Neural cell (in vitro differentiated cells): Measurements from ENCODE around the gene TMEM92. TPM values are rescaled to one million over a fixed set of nuclear protein-coding genes. Genes with fewer than 3 reads are reported as not detected.

Experiments used
- H2AFZ ChIP-seq: fragments of 200-600, 300-800 bp; sonication (generic), shearing (Covaris generic); 2 replicates; pipeline ENCODE4 v1.6.0; 2014; ENCODE audit warnings: low read depth, mild to moderate bottlenecking, antibody characterized with exemption, low read length, moderate library complexity
- H3F3A ChIP-seq: fragments of 200-600 bp; shearing (Covaris generic); 2 replicates; pipeline ENCODE4 v1.6.1; 2016; ENCODE audit warnings: mild to moderate bottlenecking, moderate library complexity, mixed read lengths, antibody characterized with exemption, low read length; ENCODE audit not compliant: insufficient read depth, poor library complexity, severe bottlenecking
- H3K27ac ChIP-seq: fragments of 200-600, 300-800 bp; sonication (generic), shearing (Covaris generic); 2 replicates; pipeline ENCODE4 v1.5.1; 2014; ENCODE audit warnings: mild to moderate bottlenecking, low read length, moderate library complexity
- H3K27me3 ChIP-seq: fragments of 300-800, 200-600 bp; sonication (generic), shearing (Covaris generic); 2 replicates; pipeline ENCODE4 v1.6.0; 2014; ENCODE audit warnings: mild to moderate bottlenecking, low read depth, low read length, moderate library complexity; ENCODE audit not compliant: insufficient read depth
- H3K36me3 ChIP-seq: fragments of 300-800, 200-600 bp; sonication (generic), shearing (Covaris generic); 2 replicates; pipeline ENCODE4 v1.5.1; 2014; ENCODE audit warnings: mild to moderate bottlenecking, antibody characterized with exemption, low read length, moderate library complexity; ENCODE audit not compliant: insufficient read depth
- H3K4me2 ChIP-seq: fragments of 300-800, 200-600 bp; sonication (generic), shearing (Covaris generic); 2 replicates; pipeline ENCODE4 v1.6.0; 2014; ENCODE audit warnings: mild to moderate bottlenecking, low read length
- H3K4me3 ChIP-seq: fragments of 300-800, 200-600 bp; sonication (generic), shearing (Covaris generic); 2 replicates; pipeline ENCODE4 v1.5.1; 2014; ENCODE audit warnings: mild to moderate bottlenecking, low read length, moderate library complexity
- H3K79me2 ChIP-seq: fragments of 200-600 bp; shearing (Covaris generic); replicated peaks from 2 replicates; pipeline ENCODE4 v1.6.0; 2014; ENCODE audit warnings: mild to moderate bottlenecking, low read length, moderate library complexity; ENCODE audit not compliant: insufficient read depth
- H3K9ac ChIP-seq: fragments of 300-800, 200-600 bp; sonication (generic), shearing (Covaris generic); 2 replicates; pipeline ENCODE4 v1.6.1; 2016; ENCODE audit warnings: mild to moderate bottlenecking, low read length, mixed read lengths
- H3K9me2 ChIP-seq: fragments of 200-600 bp; shearing (Covaris generic); 2 replicates; pipeline ENCODE4 v1.6.1; 2016; ENCODE audit warnings: mild to moderate bottlenecking, low read length, mixed read lengths; ENCODE audit not compliant: insufficient read depth
- H3K9me3 ChIP-seq: fragments of 200-600, 300-800 bp; sonication (generic), shearing (Covaris generic); 2 replicates; pipeline ENCODE4 v1.6.1; 2016; ENCODE audit warnings: mild to moderate bottlenecking, mixed run types, low read length, moderate library complexity, mixed read lengths
- H4K20me1 ChIP-seq: fragments of 200-600 bp; shearing (Covaris generic); 2 replicates; pipeline ENCODE4 v1.6.1; 2016; ENCODE audit warnings: mild to moderate bottlenecking, mixed run types; ENCODE audit not compliant: insufficient read depth
- EP300 ChIP-seq: fragments of 450-650 bp; conservative IDR thresholded peaks from 2 replicates; pipeline ENCODE4 v1.6.1; 2014; ENCODE audit warnings: antibody characterized with exemption, mild to moderate bottlenecking, moderate library complexity; ENCODE audit not compliant: poor library complexity, severe bottlenecking
- EZH2 ChIP-seq: fragments of 200-600, 300-800 bp; shearing (Covaris generic), sonication (generic); IDR thresholded peaks from 2 replicates; pipeline ENCODE4 v1.6.1; 2014; ENCODE audit warnings: antibody characterized with exemption, low read length, borderline replicate concordance, mild to moderate bottlenecking; ENCODE audit not compliant: insufficient read depth, poor library complexity, severe bottlenecking
- MXI1 ChIP-seq: fragments of 450-650 bp; conservative IDR thresholded peaks from 2 replicates; pipeline ENCODE4 v1.6.1; 2014; ENCODE audit warnings: antibody characterized with exemption, mild to moderate bottlenecking; ENCODE audit not compliant: poor library complexity, severe bottlenecking
- POLR2AphosphoS5 ChIP-seq: IDR thresholded peaks from 2 replicates; pipeline ENCODE4 v1.6.1; 2012
- RAD21 ChIP-seq: fragments of 450-650 bp; conservative IDR thresholded peaks from 2 replicates; pipeline ENCODE4 v1.6.1; 2014; ENCODE audit warnings: antibody characterized with exemption, mild to moderate bottlenecking, moderate library complexity
- SMC3 ChIP-seq: fragments of 450-650 bp; conservative IDR thresholded peaks from 2 replicates; pipeline ENCODE4 v1.6.1; 2014; ENCODE audit warnings: antibody characterized with exemption, mild to moderate bottlenecking, moderate library complexity; ENCODE audit not compliant: poor library complexity
- TAF1 ChIP-seq: IDR thresholded peaks from 2 replicates; pipeline ENCODE4 v1.6.1; 2012; ENCODE audit warnings: low read depth
- polyA plus RNA-seq: library from polyadenylated mRNA; depleted of rRNA; stranded (reverse); fragments of >200 nt; gene quantifications from 2 replicates; pipeline ENCODE4 v1.2.3, GENCODE V29; 2014
- TF ChIP-seq, protein P1 (sequence below): IDR thresholded peaks from 2 replicates; pipeline ENCODE4 v1.6.1; 2012; ENCODE audit warnings: borderline replicate concordance
- TF ChIP-seq, protein P2 (sequence below): fragments of 450-650 bp; IDR thresholded peaks from 2 replicates; pipeline ENCODE4 v1.5.1; 2014; ENCODE audit warnings: antibody characterized with exemption, mild to moderate bottlenecking, moderate library complexity; ENCODE audit not compliant: poor library complexity, severe bottlenecking

TMEM92 gene
- polyA plus RNA-seq, 1 donor from 2014 or later: not detected

DNA sequence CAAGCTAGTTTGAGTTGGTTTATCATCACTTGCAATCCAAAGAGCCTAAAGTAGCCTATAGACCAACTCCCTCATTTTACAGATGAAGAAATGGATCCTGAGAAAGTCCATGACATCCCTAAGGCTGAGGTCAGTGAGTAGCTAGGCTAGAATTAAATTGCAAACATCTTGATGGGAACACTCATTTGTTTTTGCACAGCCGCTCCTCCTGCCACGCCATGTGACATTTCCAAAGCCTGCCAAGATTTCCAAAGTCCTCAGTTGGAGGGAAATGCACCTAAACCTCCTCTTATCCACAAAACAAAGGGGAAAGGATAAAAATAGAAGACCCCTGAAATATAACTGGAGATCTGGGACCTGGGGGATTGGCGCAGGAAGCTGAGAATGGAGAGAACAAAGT lies 15.0 kb downstream of the TMEM92 start:
- no peaks in the 10 kb centered on the region for H3K9me2 ChIP-seq
- no peaks in the 10 kb centered on the region for H3K36me3 ChIP-seq
- no peak overlapping the region for H3K4me3 ChIP-seq
- no peak for TF ChIP-seq EZH2
- no peak for TF ChIP-seq RAD21
- TF ChIP-seq, protein P1, sequence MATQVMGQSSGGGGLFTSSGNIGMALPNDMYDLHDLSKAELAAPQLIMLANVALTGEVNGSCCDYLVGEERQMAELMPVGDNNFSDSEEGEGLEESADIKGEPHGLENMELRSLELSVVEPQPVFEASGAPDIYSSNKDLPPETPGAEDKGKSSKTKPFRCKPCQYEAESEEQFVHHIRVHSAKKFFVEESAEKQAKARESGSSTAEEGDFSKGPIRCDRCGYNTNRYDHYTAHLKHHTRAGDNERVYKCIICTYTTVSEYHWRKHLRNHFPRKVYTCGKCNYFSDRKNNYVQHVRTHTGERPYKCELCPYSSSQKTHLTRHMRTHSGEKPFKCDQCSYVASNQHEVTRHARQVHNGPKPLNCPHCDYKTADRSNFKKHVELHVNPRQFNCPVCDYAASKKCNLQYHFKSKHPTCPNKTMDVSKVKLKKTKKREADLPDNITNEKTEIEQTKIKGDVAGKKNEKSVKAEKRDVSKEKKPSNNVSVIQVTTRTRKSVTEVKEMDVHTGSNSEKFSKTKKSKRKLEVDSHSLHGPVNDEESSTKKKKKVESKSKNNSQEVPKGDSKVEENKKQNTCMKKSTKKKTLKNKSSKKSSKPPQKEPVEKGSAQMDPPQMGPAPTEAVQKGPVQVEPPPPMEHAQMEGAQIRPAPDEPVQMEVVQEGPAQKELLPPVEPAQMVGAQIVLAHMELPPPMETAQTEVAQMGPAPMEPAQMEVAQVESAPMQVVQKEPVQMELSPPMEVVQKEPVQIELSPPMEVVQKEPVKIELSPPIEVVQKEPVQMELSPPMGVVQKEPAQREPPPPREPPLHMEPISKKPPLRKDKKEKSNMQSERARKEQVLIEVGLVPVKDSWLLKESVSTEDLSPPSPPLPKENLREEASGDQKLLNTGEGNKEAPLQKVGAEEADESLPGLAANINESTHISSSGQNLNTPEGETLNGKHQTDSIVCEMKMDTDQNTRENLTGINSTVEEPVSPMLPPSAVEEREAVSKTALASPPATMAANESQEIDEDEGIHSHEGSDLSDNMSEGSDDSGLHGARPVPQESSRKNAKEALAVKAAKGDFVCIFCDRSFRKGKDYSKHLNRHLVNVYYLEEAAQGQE: no peak
- no peak overlapping the region for H3K4me2 ChIP-seq
- no peaks in the 10 kb centered on the region for H4K20me1 ChIP-seq
- no peak overlapping the region for H3K27ac ChIP-seq
- H3K9me3 ChIP-seq: no peaks in the 10 kb centered on the region
- no peaks in the 10 kb centered on the region for H3K79me2 ChIP-seq
- H3F3A ChIP-seq: no peaks in the 10 kb centered on the region
- no peak overlapping the region for H3K9ac ChIP-seq
- H3K27me3 ChIP-seq: no peaks in the 10 kb centered on the region
- no peak overlapping the region for H2AFZ ChIP-seq

DNA sequence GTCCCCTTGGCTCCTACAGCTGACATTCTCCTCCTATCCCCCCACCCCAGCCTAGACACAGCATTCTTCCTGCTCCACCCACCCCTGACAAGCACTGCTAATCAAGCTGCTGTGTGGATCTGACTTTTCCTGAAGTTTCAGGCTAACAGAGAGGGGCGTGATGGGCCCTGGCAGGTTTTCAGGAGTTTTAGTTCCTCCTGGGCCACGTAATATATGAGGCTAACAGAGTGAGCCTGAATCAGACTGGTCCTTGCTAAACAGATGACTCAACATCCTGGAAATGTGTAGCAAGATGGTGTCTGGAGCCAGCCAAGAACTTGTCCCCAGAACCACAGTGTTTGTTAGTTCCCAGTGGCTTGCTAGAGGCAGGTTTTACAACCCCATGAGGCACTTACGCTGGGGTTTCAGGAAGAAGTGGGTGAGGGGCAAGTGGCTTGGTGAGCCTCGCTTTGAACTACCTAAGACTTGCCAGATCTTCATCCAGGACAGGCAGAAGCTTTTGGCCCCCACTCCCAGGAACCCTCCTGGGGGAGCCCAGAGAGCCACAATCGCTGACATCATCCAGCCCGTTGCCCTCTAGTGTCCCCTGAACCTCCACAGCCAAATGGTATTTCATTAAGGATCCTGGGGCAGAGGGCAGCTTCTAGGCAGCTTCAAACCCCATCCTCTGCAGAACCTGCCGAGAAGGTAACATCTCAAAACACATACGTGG lies 15.9 kb downstream of the TMEM92 start:
- no peaks in the 10 kb centered on the region for H3K79me2 ChIP-seq
- no peaks in the 10 kb centered on the region for H3K36me3 ChIP-seq
- H3K4me3 ChIP-seq: no peak overlapping the region
- no peak overlapping the region for H2AFZ ChIP-seq
- no peak overlapping the region for H3K4me2 ChIP-seq
- H3K27ac ChIP-seq: no peak overlapping the region
- no peaks in the 10 kb centered on the region for H3F3A ChIP-seq
- no peaks in the 10 kb centered on the region for H3K9me3 ChIP-seq
- no peaks in the 10 kb centered on the region for H4K20me1 ChIP-seq
- no peaks in the 10 kb centered on the region for H3K9me2 ChIP-seq
- H3K9ac ChIP-seq: no peak overlapping the region
- no peak for TF ChIP-seq EZH2
- TF ChIP-seq, protein P2, sequence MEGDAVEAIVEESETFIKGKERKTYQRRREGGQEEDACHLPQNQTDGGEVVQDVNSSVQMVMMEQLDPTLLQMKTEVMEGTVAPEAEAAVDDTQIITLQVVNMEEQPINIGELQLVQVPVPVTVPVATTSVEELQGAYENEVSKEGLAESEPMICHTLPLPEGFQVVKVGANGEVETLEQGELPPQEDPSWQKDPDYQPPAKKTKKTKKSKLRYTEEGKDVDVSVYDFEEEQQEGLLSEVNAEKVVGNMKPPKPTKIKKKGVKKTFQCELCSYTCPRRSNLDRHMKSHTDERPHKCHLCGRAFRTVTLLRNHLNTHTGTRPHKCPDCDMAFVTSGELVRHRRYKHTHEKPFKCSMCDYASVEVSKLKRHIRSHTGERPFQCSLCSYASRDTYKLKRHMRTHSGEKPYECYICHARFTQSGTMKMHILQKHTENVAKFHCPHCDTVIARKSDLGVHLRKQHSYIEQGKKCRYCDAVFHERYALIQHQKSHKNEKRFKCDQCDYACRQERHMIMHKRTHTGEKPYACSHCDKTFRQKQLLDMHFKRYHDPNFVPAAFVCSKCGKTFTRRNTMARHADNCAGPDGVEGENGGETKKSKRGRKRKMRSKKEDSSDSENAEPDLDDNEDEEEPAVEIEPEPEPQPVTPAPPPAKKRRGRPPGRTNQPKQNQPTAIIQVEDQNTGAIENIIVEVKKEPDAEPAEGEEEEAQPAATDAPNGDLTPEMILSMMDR: no peak
- TF ChIP-seq RAD21: no peak
- no peak for TF ChIP-seq TAF1
- TF ChIP-seq POLR2AphosphoS5: no peak
- TF ChIP-seq MXI1: no peak
- TF ChIP-seq, protein P1: no peak
- TF ChIP-seq EP300: no peak
- TF ChIP-seq SMC3: no peak
- H3K27me3 ChIP-seq: no peaks in the 10 kb centered on the region
